Measurements from ENCODE around the gene INSR. TPM values are rescaled to one million over a fixed set of nuclear protein-coding genes. Genes with fewer than 3 reads are reported as not detected.

The INSR gene
- total RNA-seq, 2 experiments from 2014 or later, result 0.65 to 0.89 TPM

DNA sequence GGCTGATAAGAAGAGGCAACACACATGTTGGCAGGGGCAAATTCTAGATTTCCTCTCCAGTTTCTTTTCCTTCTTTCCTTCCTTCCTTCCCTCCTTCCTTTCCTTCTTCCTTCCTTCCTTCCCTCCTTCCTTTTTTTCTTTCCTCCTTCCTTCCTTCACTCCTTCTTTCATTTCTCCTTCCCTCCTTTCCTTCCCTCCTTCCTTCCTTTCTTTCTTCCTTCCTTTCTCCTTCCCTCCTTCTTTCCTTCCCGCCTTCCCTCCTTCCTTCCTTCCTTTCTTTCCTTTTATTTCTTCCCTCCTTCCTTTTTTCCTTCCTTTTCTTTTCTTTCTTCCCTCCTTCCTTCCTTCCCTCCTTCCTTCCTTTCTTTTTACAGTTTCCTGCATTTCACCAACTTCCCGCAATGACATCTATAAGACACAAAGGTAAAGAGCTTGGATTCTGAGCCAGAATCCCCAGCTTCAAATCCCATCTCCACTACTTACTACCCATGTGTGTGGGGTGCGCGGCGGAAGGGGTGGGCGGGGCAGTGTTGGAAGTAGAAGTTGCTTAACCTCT lies 35.3 kb downstream of the INSR start:
- H3K4me3 Mint-ChIP-seq, result no peak overlapping the region
- POLR2A ChIA-PET, result no interaction called here
- no peaks in the 10 kb centered on the region for H3K36me3 Mint-ChIP-seq
- H3K9me3 Mint-ChIP-seq, result no peaks in the 10 kb centered on the region
- no peak overlapping the region for H3K27ac Mint-ChIP-seq
- no peak for DNase-seq
- H3K4me1 Mint-ChIP-seq, result no peaks in the 10 kb centered on the region
- peaks cover 2% of the 10 kb centered on the region for H3K27me3 Mint-ChIP-seq
- ATAC-seq (ENCODE audit: low read depth), result no peak

DNA sequence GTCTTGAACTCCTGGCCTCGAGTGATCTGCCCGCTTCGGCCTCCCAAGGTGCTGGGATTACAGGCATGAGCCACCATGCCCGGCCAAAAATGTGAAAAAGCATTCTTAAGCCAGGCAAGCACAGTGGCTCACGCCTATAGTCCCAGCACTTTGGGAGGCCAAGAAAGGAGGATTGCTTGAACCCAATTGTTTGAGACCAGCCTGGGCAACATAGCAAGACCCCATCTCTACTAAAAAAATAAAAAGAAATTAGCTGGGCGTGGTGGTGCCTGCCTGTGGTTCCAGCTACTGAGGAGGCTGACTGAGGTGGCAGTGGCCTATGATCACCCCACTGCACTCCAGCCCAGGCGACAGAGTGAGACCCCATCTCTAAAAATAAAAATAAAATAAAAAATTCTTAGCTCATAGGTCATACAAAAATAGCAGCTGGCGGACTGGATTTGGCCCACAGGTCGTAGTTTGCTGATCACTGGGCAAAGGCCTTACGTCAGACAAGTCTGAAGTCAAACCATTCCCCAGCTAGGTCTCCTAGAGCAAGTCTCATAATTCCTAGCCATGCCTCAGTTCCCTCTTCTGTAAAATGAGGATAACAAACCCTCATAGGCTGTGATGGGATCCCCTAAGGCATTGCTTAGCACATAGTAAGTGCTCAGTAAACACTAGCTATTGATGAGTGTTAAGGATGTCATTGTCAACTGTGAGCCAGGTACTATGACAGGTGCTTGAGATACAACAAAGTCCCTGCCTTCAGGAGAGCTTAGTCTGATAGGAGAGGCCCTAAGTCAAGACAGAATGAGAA lies 36.0 kb downstream of the INSR start:
- Mint-ChIP-seq H3K4me1 (no peaks in the 10 kb centered on the region), H3K27ac (no peak overlapping the region), H3K9me3 (no peaks in the 10 kb centered on the region), H3K4me3 (no peak overlapping the region), H3K27me3 (peaks cover 2% of the 10 kb centered on the region), H3K36me3 (no peaks in the 10 kb centered on the region)
- ATAC-seq (ENCODE audit: low read depth), result no peak
- POLR2A ChIA-PET, result no interaction called here
- no peak for DNase-seq

DNA sequence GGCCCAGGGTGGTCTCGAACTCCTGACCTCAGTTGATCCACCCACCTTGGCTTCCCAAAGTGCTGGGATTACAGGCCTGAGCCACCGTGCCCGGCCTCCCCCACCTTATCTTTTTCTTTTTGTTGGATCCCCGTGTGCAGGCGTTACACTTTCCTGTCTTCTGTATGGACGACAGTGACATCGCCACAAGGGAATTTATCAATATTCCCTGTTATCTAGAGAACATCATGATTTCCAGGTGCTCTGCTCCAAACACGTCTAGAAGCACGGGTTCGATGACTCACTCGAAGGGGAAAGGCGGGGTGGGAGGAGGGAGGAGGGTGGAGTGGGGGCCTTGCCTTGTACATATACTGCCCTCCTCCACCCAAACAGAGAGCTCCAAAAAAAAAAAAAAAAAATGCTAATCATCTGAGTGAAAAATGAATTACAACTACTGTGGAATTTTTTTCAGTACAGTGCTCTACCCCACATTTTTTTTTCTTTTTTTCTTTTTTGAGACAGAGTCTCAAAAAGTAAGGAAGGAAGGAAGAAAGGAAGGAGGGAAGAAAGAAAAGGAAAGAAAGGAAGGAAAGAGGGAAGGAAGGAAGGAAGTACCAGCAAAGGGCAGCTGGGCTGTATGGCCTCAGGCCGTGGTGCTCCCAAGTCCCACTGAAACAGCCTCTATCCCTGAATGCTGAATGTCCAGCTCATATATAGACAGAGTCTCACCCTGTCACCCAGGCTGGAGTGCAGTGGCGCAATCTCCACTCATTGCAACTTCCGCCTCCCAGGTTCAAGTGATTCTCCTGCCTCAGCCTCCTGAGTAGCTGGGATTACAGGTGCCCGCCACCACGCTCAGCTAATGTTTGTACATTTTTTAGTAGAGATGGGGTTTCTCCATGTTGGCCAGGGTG lies 36.8 kb downstream of the INSR start:
- Mint-ChIP-seq H3K27me3 (peaks cover 2% of the 10 kb centered on the region), H3K4me3 (no peak overlapping the region), H3K36me3 (no peaks in the 10 kb centered on the region), H3K9me3 (no peaks in the 10 kb centered on the region), H3K27ac (no peak overlapping the region), H3K4me1 (no peaks in the 10 kb centered on the region)
- POLR2A ChIA-PET, result interaction anchor here (0.7 kb wide), 1 partner anchor 430 kb away, joined by 5 read pairs; no protein-coding TSS in a partner anchor
- DNase-seq, result no peak
- ATAC-seq (ENCODE audit: low read depth), result no peak

DNA sequence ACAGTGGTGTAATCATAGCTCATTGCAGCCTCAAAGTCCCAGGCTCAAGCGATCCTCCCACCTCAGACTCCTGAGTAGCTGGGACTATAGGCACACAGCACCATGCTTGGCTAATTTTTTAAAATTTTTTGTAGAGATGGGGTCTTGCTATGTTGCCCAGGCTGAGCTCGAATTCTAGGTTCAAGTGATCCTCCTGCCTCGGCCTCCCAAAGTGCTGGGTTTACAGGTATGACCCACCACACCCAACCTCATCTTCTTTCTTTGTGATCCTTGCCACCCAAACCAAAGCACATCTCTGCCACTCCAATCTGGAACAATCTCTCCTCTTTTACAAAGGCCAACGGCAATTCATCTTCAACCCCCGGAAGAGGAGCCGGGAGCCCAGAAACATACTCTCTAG lies 38.6 kb downstream of the INSR start:
- POLR2A ChIA-PET, result no interaction called here
- no peak for DNase-seq
- Mint-ChIP-seq H3K4me1 (peaks cover 7% of the 10 kb centered on the region), H3K36me3 (no peaks in the 10 kb centered on the region), H3K27me3 (peaks cover 5% of the 10 kb centered on the region), H3K9me3 (no peaks in the 10 kb centered on the region), H3K27ac (no peak overlapping the region), H3K4me3 (no peak overlapping the region)
- ATAC-seq (ENCODE audit: low read depth), result no peak

DNA sequence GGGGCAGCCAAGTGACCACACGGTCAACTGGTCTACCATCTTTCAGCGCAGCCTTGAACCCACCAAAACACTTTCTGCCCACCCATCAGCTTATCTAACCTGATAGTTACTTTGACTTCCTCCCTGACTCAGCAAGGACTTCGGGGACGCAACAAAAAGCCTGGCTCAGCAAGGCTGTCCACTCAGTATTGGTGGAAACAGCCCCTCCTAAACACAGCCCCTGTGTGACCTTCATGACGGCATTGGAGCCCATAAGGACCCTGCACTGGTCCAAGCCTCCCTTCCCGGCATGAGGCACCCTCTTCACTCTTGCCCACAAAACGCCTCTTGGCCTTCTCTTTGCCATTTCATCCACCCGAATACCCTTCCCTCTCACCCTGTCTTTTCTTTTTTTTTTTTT lies 39.1 kb downstream of the INSR start:
- ATAC-seq (ENCODE audit: low read depth), result no peak
- no peak for DNase-seq
- POLR2A ChIA-PET, result no interaction called here
- no peak overlapping the region for H3K4me3 Mint-ChIP-seq
- H3K9me3 Mint-ChIP-seq, result no peaks in the 10 kb centered on the region
- H3K27me3 Mint-ChIP-seq, result peaks cover 9% of the 10 kb centered on the region
- peaks cover 7% of the 10 kb centered on the region for H3K4me1 Mint-ChIP-seq
- H3K27ac Mint-ChIP-seq, result no peak overlapping the region
- no peaks in the 10 kb centered on the region for H3K36me3 Mint-ChIP-seq

DNA sequence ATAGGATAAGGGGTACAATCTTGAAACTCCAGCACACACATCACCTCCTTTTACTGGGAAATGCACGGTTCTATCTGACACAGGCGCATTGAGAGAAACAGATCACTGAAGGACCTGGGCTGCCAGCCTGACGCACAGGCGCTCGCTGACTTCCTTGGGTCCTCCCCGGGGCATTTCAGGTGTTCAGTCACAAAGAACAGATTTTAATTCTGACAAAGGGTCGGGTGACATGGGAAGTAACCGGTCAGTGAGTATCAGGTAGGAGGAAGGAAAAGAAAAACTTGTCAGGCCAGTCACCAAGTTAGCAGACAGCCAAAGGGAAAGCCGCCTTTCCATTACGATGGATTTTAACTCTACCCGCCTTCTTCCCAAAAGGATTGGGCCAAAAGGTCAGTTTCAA lies 39.6 kb downstream of the INSR start:
- ATAC-seq (ENCODE audit: low read depth), result no peak
- DNase-seq, result no peak
- Mint-ChIP-seq H3K36me3 (no peaks in the 10 kb centered on the region), H3K27me3 (peaks cover 11% of the 10 kb centered on the region), H3K4me1 (peaks cover 9% of the 10 kb centered on the region), H3K4me3 (no peak overlapping the region), H3K9me3 (no peaks in the 10 kb centered on the region), H3K27ac (no peak overlapping the region)
- POLR2A ChIA-PET, result no interaction called here

DNA sequence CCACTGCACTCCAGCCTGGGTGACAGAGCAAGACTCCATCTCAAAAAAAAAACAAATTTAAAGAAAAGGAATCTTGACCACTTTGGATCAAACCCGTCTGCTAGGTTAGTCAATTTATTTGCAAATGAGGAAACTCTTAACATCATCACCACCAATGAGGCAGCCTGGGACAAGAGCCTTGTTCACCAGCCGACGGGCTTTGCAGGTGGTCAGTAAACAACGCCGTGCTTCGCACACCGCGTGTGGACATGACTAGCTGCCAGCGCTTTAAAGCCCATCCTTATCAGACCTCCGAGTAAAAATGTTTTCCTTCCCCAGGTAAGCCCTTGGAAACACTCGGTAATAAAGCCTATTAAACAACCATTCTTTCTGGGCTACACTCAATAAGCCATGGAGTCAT lies 41.9 kb downstream of the INSR start:
- H3K27me3 Mint-ChIP-seq, result peaks cover 11% of the 10 kb centered on the region
- H3K27ac Mint-ChIP-seq, result no peak overlapping the region
- DNase-seq (no peak), ATAC-seq (ENCODE audit: low read depth) (no peak)
- POLR2A ChIA-PET, result no interaction called here
- H3K4me1 Mint-ChIP-seq, result peaks cover 9% of the 10 kb centered on the region
- no peaks in the 10 kb centered on the region for H3K9me3 Mint-ChIP-seq
- no peak overlapping the region for H3K4me3 Mint-ChIP-seq
- H3K36me3 Mint-ChIP-seq, result no peaks in the 10 kb centered on the region

DNA sequence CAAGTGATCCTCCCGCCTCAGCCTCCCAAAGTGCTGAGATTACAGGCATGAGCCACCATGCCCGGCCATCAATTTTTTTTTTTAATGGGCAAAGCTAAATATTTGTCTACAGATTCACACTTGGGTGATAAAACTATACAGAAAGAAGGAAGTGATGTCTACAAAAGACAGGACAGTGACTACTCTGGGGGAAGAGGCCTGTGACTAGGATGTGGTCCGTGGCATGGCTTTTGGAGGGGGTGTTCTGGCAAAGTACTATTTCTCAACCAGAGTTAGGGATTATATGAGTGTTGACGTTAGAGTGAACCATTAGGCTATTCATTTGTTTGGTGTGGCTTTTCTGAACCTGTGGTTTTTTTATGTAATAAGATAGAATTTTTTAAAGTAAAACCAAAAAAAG lies 42.7 kb downstream of the INSR start:
- POLR2A ChIA-PET, result no interaction called here
- Mint-ChIP-seq H3K27me3 (peaks cover 14% of the 10 kb centered on the region), H3K4me1 (peaks cover 9% of the 10 kb centered on the region), H3K4me3 (no peak overlapping the region), H3K27ac (peak overlapping the region; percentile 12), H3K36me3 (peaks cover 2% of the 10 kb centered on the region), H3K9me3 (peaks cover 3% of the 10 kb centered on the region)
- DNase-seq (peak; percentile 38), ATAC-seq (ENCODE audit: low read depth) (peak; percentile 54)

DNA sequence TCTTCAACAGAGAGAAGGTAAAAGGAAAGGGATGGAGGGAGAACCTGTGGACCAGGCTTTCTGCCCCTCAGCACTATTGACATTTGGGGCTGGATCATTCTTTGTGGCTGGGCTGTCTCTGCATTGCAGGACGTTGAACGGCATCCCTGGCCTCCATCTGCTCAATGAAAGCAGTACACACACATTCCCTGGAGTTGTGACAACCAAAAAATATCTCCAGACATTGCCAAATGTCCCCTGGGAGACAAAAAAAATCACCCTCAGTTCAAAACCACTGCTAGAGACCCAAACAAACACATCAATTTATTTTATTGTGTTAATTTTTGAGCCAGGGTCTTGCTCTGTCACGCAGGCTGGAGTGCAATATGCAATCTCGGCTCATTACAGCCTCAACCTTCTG lies 43.3 kb downstream of the INSR start:
- H3K36me3 Mint-ChIP-seq, result peaks cover 2% of the 10 kb centered on the region
- peaks cover 9% of the 10 kb centered on the region for H3K4me1 Mint-ChIP-seq
- H3K27me3 Mint-ChIP-seq, result peaks cover 14% of the 10 kb centered on the region
- no peak for ATAC-seq (ENCODE audit: low read depth)
- H3K4me3 Mint-ChIP-seq, result no peak overlapping the region
- peaks cover 6% of the 10 kb centered on the region for H3K9me3 Mint-ChIP-seq
- POLR2A ChIA-PET, result no interaction called here
- no peak overlapping the region for H3K27ac Mint-ChIP-seq
- DNase-seq, result no peak

DNA sequence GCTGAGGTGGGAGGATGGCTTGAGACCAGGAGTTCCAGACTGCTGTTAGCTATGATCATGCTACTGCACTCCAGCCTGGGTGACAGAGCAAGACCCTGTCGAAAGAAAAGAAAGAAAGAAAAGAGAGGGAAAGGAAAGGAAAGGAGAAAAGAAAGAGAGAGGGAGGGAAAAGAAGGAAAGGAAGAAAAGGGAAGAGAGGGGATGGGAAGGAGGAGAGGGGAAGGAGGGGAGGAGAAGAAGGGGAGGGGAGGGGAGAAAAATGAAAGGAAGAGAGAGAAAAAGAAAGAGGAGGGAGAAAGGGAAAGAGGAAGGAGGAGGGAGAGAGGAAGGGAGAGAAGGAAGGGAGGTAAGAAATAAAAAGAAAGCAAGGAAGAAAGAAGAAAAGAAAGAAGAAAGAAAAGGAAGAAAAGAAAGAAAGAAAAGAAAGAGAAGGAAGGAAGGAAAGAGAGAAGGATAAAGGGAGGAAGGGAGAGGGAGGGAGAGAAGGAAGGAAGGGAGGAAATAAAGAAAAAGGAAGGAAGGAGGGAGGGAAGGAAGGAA lies 44.1 kb downstream of the INSR start:
- DNase-seq (no peak), ATAC-seq (ENCODE audit: low read depth) (no peak)
- Mint-ChIP-seq H3K4me1 (peaks cover 9% of the 10 kb centered on the region), H3K4me3 (no peak overlapping the region), H3K36me3 (peaks cover 2% of the 10 kb centered on the region), H3K9me3 (peaks cover 6% of the 10 kb centered on the region), H3K27me3 (peaks cover 14% of the 10 kb centered on the region), H3K27ac (no peak overlapping the region)
- POLR2A ChIA-PET, result no interaction called here

DNA sequence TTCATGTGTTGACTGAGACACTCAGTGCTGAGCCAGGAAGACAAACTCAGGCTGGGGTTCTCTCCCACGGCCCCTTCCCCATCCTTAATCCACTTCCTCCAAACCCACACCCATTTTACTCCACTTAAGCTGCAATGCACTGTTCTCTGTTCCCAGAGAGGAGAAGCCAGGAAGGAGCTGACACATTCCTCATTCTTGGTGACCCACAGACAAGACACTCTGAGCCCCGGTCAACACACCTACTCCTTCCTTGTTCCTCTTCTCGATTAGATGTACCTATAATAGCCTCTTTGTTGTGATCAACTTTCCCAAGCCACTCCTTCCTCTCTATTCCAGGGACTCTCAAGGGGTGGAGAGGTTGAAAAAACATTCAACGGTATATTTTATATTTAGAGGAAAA lies 47.1 kb downstream of the INSR start:
- no peak overlapping the region for H3K4me3 Mint-ChIP-seq
- H3K27ac Mint-ChIP-seq, result no peak overlapping the region
- H3K4me1 Mint-ChIP-seq, result peaks cover 9% of the 10 kb centered on the region
- H3K9me3 Mint-ChIP-seq, result peaks cover 6% of the 10 kb centered on the region
- peaks cover 2% of the 10 kb centered on the region for H3K36me3 Mint-ChIP-seq
- POLR2A ChIA-PET, result no interaction called here
- DNase-seq, result no peak
- H3K27me3 Mint-ChIP-seq, result peaks cover 12% of the 10 kb centered on the region
- no peak for ATAC-seq (ENCODE audit: low read depth)

DNA sequence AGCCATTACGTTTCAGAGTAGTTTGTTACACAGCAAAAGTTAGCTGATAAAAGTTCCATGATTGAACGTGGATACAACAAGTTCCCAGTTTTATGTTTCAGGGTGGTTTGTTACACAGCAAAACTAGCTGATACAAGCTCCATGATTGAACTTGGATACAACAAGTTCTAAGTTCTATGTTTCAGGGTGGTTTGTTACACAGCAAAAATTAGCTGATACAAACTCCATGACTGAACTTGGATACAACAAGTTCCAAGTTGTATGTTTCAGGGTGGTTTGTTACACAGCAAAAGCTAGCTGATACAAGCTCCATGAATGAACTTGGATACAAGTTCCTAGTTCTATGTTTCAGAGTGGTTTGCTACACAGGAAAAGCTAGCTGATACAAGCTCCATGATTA lies 47.6 kb downstream of the INSR start:
- no peak for ATAC-seq (ENCODE audit: low read depth)
- DNase-seq, result no peak
- Mint-ChIP-seq H3K27me3 (peaks cover 12% of the 10 kb centered on the region), H3K36me3 (peaks cover 2% of the 10 kb centered on the region), H3K27ac (no peak overlapping the region), H3K4me3 (no peak overlapping the region), H3K9me3 (peaks cover 6% of the 10 kb centered on the region), H3K4me1 (peaks cover 9% of the 10 kb centered on the region)
- POLR2A ChIA-PET, result interaction anchor here (0.6 kb wide), 1 partner anchor 22 kb away, joined by 3 read pairs; no protein-coding TSS in a partner anchor

DNA sequence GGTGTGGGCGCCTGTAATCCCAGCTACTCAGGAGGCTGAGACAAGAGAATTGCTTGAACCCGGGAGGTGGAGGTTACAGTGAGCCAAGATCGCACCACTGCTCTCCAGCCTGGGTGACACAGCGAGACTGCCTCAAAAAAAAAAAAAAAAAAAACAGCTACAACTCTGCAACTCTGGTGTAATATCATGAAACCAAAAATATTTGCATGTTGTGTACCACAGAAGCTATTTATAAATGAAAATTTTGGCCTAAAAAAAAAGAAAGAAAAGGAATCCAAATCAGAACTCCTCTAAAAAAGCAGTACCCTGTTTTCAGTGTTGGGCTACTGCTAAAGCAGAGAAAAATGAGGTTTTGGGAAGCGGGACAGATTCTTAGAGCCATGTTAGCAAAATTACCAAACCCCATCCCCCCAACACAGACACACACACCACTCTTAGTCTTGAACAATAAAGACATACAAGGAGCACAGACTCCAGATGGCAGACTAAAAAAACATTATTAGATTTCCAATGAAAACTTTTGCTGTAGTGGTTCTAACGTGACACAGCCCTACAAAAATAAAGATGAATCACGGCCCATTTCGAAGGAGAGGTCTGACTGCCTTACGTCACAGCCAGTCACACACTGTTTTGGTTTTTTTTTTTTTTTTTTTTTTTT lies 51.5 kb downstream of the INSR start:
- Mint-ChIP-seq H3K4me3 (no peak overlapping the region), H3K27me3 (peaks cover 3% of the 10 kb centered on the region), H3K36me3 (peaks cover 2% of the 10 kb centered on the region), H3K4me1 (no peaks in the 10 kb centered on the region), H3K9me3 (peaks cover 9% of the 10 kb centered on the region), H3K27ac (no peak overlapping the region)
- DNase-seq (no peak), ATAC-seq (ENCODE audit: low read depth) (no peak)
- POLR2A ChIA-PET, result no interaction called here
